AG10803 (cell line): ENCODE measurements around the gene CAPN8.

Source experiments
- DNase-seq: peaks from one replicate; pipeline ENCODE4 v3.0.0; 2010; ENCODE audit warnings: low read depth
- H3K4me3 ChIP-seq: 2 replicates; pipeline ENCODE4 v1.5.1; 2011; ENCODE audit warnings: mild to moderate bottlenecking, low read length, control low read depth
- TF ChIP-seq, protein P1 (sequence below): conservative IDR thresholded peaks from 2 replicates; pipeline ENCODE4 v1.5.1; 2011; ENCODE audit warnings: mild to moderate bottlenecking, low read length, control low read depth, inconsistent platforms

CAPN8 gene

DNA sequence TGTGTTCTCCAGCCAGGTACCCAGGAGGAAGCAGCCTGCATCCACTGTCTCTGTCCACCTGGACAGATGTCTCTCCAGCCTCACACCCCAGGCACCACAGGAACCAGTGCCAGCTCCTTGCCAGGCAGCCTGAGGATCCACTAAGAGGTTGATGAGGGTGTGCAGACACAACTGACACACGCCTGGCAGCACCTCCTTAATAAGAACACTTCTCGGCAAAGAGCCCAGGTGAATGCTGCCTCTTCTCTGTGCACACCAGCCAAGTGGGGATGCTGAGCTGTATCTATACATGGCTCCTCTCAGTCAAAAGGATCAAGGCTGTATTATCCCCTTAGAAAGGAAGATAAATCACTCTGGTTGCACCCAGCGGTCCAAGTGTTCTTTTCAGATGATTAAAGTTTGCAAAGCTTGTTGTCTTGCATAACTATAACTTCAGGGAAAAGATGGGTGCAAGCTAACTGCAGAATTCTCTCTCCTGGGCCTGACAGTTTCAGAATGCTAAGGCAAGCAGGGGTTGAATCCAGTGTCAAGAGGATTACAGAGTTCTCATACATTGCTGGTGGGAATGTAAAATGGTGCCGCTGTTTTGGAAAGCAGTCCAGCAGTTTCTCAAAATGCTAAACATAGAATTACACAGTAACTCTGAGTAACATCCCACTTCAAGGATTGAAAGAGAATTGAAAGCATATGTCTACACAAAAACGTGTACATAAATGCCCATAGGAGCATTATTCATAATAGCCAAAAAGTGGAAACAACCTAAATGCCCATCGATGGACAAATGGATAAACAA, 3.7 kb upstream of the CAPN8 start:
- TF ChIP-seq, protein P1, sequence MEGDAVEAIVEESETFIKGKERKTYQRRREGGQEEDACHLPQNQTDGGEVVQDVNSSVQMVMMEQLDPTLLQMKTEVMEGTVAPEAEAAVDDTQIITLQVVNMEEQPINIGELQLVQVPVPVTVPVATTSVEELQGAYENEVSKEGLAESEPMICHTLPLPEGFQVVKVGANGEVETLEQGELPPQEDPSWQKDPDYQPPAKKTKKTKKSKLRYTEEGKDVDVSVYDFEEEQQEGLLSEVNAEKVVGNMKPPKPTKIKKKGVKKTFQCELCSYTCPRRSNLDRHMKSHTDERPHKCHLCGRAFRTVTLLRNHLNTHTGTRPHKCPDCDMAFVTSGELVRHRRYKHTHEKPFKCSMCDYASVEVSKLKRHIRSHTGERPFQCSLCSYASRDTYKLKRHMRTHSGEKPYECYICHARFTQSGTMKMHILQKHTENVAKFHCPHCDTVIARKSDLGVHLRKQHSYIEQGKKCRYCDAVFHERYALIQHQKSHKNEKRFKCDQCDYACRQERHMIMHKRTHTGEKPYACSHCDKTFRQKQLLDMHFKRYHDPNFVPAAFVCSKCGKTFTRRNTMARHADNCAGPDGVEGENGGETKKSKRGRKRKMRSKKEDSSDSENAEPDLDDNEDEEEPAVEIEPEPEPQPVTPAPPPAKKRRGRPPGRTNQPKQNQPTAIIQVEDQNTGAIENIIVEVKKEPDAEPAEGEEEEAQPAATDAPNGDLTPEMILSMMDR, result no peak
- no peak for DNase-seq
- H3K4me3 ChIP-seq, result no peak overlapping the region

DNA sequence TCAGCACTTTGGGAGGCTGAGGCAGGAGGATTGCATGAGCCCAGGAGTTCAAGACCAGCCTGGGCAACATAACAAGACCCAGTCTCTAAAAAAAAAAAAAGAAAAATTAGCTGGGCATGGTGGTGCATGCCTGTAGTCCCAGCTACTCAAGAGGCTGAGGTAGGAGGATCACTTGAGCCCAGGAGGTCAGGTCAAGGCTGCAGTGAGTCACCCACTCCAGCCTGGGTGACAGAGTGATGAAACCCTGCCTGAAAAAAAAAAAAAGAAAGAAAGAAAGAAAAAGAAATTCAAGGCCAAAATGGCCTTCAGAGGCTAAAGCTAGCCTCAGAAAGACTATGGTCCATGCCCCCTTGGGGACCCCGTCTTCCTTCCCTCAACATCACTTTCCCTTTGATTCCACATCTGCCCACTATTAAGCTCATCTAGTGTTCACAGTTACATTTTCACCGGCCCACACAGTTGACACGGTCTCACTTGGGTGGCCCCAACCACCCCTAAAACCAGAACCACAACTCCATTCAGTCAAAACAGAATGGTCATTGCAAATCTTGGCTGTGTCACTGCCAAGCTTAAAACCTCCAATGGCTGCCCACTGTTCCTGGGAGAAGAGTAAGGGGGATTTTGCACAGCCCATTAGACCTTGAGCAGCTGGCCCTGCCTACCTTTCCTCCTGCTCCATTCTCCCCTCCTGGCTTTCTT, 2.1 kb upstream of the CAPN8 start:
- DNase-seq, result no peak
- no peak overlapping the region for H3K4me3 ChIP-seq
- TF ChIP-seq, protein P1, result no peak

DNA sequence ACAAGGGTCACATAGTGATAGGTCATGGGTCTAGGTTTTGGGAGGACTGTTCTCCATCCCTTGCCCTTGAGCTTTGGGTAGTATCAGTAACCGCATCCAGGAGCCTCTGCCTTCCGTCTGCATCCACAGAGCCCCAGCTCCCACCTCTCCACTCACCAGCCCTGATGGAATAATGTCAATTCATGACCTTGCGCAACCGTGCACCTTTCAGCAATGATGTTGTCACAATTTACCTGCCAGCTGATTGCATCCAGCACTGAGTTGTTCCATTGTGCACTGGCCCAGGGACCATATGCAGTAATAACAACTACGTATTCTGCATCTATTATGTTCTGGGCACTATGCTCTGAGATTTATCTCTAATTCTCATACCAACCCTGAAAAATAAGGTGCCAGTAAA, 1.4 kb downstream of the CAPN8 start:
- no peak overlapping the region for H3K4me3 ChIP-seq
- DNase-seq, result no peak
- TF ChIP-seq, protein P1, result no peak

DNA sequence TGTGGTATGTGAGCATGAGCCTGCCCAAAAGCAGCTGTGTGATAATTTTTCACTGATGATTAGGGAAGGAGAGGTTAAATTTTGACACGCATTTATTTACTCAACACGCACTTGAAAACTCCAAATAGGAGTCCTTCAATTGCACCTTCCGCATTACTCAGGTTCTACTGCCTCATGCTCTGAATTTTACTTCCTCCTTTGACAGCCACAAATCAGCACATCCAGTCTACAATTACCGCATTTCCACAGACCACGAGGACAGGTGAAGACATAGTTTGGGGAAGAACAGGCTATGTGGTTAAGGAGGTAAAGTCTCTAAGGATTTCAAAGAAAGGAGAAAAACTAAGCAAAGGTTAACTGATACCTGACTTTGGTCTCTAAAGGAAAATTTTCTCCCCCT, 2.6 kb downstream of the CAPN8 start:
- no peak for DNase-seq
- no peak overlapping the region for H3K4me3 ChIP-seq
- TF ChIP-seq, protein P1, result no peak

DNA sequence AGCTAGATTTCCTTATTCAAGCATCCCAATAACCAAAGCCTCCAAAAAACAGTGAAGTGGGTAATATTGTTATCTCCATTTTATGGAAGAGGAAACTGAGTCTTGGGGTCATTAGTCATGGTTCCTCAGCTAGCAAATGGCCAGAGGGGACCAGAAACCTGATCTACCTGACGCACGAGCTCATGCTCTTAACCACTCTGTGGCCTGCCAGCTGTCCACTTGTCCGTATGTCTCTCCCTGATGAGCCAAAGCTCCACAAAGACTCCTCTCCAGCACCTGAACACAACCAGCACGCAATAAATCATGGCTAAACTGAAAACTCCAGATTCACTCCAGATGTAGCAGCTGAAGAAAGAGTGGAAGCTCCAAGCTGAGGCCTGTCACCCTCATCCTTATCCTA, 5.8 kb downstream of the CAPN8 start:
- no peak for DNase-seq
- TF ChIP-seq, protein P1, result no peak
- H3K4me3 ChIP-seq, result no peak overlapping the region

DNA sequence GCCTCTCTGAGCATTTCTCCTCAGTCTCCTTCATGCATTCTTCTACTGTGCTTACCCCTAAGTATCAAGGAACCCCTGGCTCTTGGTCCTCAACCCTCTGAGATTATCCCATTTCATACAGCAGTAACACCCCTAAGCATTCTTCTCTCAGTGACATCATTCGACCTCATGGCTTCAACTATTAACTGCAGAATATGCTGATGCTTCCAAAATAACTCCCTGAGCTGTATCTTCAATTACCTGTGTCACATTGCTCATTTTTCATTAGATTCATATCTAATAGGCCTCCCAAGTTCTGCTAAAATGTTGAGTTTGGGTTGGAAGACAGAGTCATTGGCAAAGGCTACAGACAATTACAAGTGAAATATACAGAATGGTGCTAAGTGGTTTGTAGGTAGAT, 7.5 kb downstream of the CAPN8 start:
- DNase-seq, result no peak
- TF ChIP-seq, protein P1, result no peak
- no peak overlapping the region for H3K4me3 ChIP-seq

DNA sequence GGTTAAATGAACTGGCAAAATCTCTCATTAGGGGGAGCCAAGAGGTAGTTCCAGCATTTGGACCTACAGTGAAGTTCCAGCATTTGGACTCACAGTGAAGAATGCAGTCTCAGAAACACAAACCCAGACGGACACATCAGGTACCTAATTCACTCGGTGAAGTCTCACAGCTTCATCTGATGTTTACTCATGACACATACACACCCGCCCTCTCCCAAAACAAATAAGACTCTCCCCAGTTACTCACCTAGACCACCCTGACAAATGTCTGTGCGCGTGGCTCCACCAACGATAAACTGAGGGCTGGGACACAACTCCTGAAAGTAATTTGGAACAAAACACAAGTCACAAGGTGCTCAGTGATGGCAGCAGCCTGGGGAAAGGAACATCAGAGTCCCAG, 11.4 kb downstream of the CAPN8 start:
- TF ChIP-seq, protein P1, result no peak
- H3K4me3 ChIP-seq, result no peak overlapping the region
- no peak for DNase-seq
